WTC11 (cell line): ENCODE measurements around the gene ANO1.

Experiments
- CTCF ChIP-seq: fragments of 200-600 bp; IDR thresholded peaks from 2 replicates; pipeline ENCODE4 v1.8.0; 2022; ENCODE audit warnings: antibody characterized with exemption
- FOXK1 ChIP-seq: sonication (generic); formaldehyde crosslinking; IDR thresholded peaks from 2 replicates; pipeline ENCODE4 v1.8.0; 2022; ENCODE audit warnings: mild to moderate bottlenecking, moderate library complexity, missing genetic modification reagents
- IRF2 ChIP-seq: sonication (generic); formaldehyde crosslinking; IDR thresholded peaks from 2 replicates; pipeline ENCODE4 v1.8.0; 2022; ENCODE audit warnings: low read depth, missing genetic modification reagents, borderline replicate concordance
- NFYB ChIP-seq: sonication (generic); formaldehyde crosslinking; conservative IDR thresholded peaks from 2 replicates; pipeline ENCODE4 v1.8.0; 2022; ENCODE audit warnings: low read depth, missing genetic modification reagents
- TEAD1 ChIP-seq: sonication (generic); formaldehyde crosslinking; IDR thresholded peaks from 2 replicates; pipeline ENCODE4 v1.8.0; 2022; ENCODE audit warnings: mild to moderate bottlenecking, missing genetic modification reagents
- USF2 ChIP-seq: sonication (generic); formaldehyde crosslinking; IDR thresholded peaks from 2 replicates; pipeline ENCODE4 v1.8.1; 2023; ENCODE audit warnings: mild to moderate bottlenecking, missing genetic modification reagents, moderate library complexity

- TF ChIP-seq FOXK1 (CRISPR knock-in tag) (no peak), CTCF (no peak), IRF2 (CRISPR knock-in tag) (no peak), TEAD1 (CRISPR knock-in tag) (no peak), NFYB (CRISPR knock-in tag) (no peak), USF2 (CRISPR knock-in tag) (no peak)
These were observed 122.2 kb downstream of the ANO1 start for GRCh38 chr11:70200212-70200844.
